Renal cortical epithelial cell (primary cell): ENCODE measurements around the gene FXYD1. TPM values are rescaled to one million over a fixed set of nuclear protein-coding genes. Genes with fewer than 3 reads are reported as not detected.
A peak's percentile ranks its signal among the peaks of the same experiment; 100 is the strongest.
"Not testable (repeated sequence)": the region's sequence is repeated elsewhere in the genome, so short reads cannot be mapped to it uniquely, and the experiment has no call there.

Experiments
- DNase-seq: peaks from one replicate; pipeline ENCODE4 v3.0.0-alpha.2; 2011; ENCODE audit warnings: low read depth
- total RNA-seq: library from RNA; depleted of rRNA; stranded (reverse); fragments of >200 nt; gene quantifications from 2 replicates; pipeline ENCODE4 v1.2.3, GENCODE V29; 2014

FXYD1 gene
- not detected in 2 replicates for total RNA-seq

GRCh38 chr19:35138305-35138892, at the start of gene FXYD1:
Gene FXYD1, plus strand, starts transcription at chr19:35138824. Its CDS starts 1,256 bp downstream, at chr19:35140080.
- no peak for DNase-seq

GRCh38 chr19:35089554-35089953, 49.1 kb upstream of the FXYD1 start:
- no peak for DNase-seq

- no peak for DNase-seq
Measured at GRCh38 chr19:35090160-35090505, 48.5 kb upstream of the FXYD1 start.

GRCh38 chr19:35090506-35091214, 48.0 kb upstream of the FXYD1 start:
- DNase-seq = peak; percentile 38

GRCh38 chr19:35093430-35093829, 45.2 kb upstream of the FXYD1 start:
- no peak for DNase-seq

- no peak for DNase-seq
Measured at GRCh38 chr19:35093941-35094647, 44.5 kb upstream of the FXYD1 start.

GRCh38 chr19:35094656-35095055, 44.0 kb upstream of the FXYD1 start:
- no peak for DNase-seq

GRCh38 chr19:35095667-35096368, 42.8 kb upstream of the FXYD1 start:
- DNase-seq = no peak

- no peak for DNase-seq
Measured at GRCh38 chr19:35098413-35099049, 40.1 kb upstream of the FXYD1 start.

GRCh38 chr19:35099155-35099896, 39.3 kb upstream of the FXYD1 start:
- DNase-seq = no peak

GRCh38 chr19:35099897-35100275, 38.7 kb upstream of the FXYD1 start:
- DNase-seq = no peak

GRCh38 chr19:35100588-35101533, 37.8 kb upstream of the FXYD1 start:
- DNase-seq = no peak

- not testable (repeated sequence) for DNase-seq
Measured at GRCh38 chr19:35101949-35102348, 36.7 kb upstream of the FXYD1 start.

GRCh38 chr19:35103614-35104013, 35.0 kb upstream of the FXYD1 start:
- not testable (repeated sequence) for DNase-seq

GRCh38 chr19:35104361-35104760, 34.3 kb upstream of the FXYD1 start:
- DNase-seq = no peak

- DNase-seq = no peak
Measured at GRCh38 chr19:35105047-35105410, 33.6 kb upstream of the FXYD1 start.

GRCh38 chr19:35105411-35106290, 33.0 kb upstream of the FXYD1 start:
- DNase-seq = no peak

- DNase-seq = no peak
Measured at GRCh38 chr19:35106291-35106583, 32.4 kb upstream of the FXYD1 start.

GRCh38 chr19:35106898-35107541, 31.6 kb upstream of the FXYD1 start:
- DNase-seq = no peak
